AG09309 (cell line): ENCODE measurements around the gene PSMA3.

Experiments used
- DNase-seq: peaks from one replicate; pipeline ENCODE4 v3.0.0-alpha.2; 2010; ENCODE audit warnings: low read depth
- H3K4me3 ChIP-seq: 2 replicates; pipeline ENCODE4 v1.5.1; 2011; ENCODE audit warnings: mild to moderate bottlenecking, low read depth, low read length, moderate library complexity; ENCODE audit not compliant: control insufficient read depth
- CTCF ChIP-seq: IDR thresholded peaks from 2 replicates; pipeline ENCODE4 v1.5.1; 2011; ENCODE audit warnings: mild to moderate bottlenecking, low read depth, low read length, inconsistent platforms; ENCODE audit not compliant: insufficient read depth, control insufficient read depth; ENCODE audit errors: missing control alignments

The PSMA3 gene

GRCh38 chr14:58213176-58213575 lies 31.5 kb upstream of the PSMA3 start:
- no peak for TF ChIP-seq CTCF

GRCh38 chr14:58215191-58215914 lies 29.3 kb upstream of the PSMA3 start:
- TF ChIP-seq CTCF = no peak
- no peak for DNase-seq
- no peak overlapping the region for H3K4me3 ChIP-seq

More at GRCh38 chr14:58213176-58213575, 31.5 kb upstream of the PSMA3 start:
- no peak overlapping the region for H3K4me3 ChIP-seq
- DNase-seq = no peak

- no peak for DNase-seq
- no peak for TF ChIP-seq CTCF
- no peak overlapping the region for H3K4me3 ChIP-seq
Observed at GRCh38 chr14:58216544-58216943, 28.1 kb upstream of the PSMA3 start.

- no peak for DNase-seq
- TF ChIP-seq CTCF = no peak
Observed at GRCh38 chr14:58227096-58227819, 17.4 kb upstream of the PSMA3 start.

GRCh38 chr14:58238252-58239243 lies 6.1 kb upstream of the PSMA3 start:
- no peak for TF ChIP-seq CTCF
- peak overlapping the region; percentile 29 for H3K4me3 ChIP-seq
- no peak for DNase-seq

More at GRCh38 chr14:58227096-58227819, 17.4 kb upstream of the PSMA3 start:
- H3K4me3 ChIP-seq = no peak overlapping the region

GRCh38 chr14:58239244-58240195 lies 5.1 kb upstream of the PSMA3 start:
- DNase-seq = no peak
- no peak for TF ChIP-seq CTCF

More at GRCh38 chr14:58239244-58240195, 5.1 kb upstream of the PSMA3 start:
- H3K4me3 ChIP-seq = peak overlapping the region; percentile 45
